HG03097 (cell line): ENCODE measurements around the gene PPP1R7.
"Not testable (repeated sequence)": the region's sequence is repeated elsewhere in the genome, so short reads cannot be mapped to it uniquely, and the experiment has no call there.

ENCODE experiments used
- ATAC-seq: cut with Tn5 transposase; IDR thresholded peaks from one replicate; pipeline ENCODE4 v1.9.1; 2021; ENCODE audit not compliant: unreplicated experiment, low FRiP score

Gene PPP1R7

DNA sequence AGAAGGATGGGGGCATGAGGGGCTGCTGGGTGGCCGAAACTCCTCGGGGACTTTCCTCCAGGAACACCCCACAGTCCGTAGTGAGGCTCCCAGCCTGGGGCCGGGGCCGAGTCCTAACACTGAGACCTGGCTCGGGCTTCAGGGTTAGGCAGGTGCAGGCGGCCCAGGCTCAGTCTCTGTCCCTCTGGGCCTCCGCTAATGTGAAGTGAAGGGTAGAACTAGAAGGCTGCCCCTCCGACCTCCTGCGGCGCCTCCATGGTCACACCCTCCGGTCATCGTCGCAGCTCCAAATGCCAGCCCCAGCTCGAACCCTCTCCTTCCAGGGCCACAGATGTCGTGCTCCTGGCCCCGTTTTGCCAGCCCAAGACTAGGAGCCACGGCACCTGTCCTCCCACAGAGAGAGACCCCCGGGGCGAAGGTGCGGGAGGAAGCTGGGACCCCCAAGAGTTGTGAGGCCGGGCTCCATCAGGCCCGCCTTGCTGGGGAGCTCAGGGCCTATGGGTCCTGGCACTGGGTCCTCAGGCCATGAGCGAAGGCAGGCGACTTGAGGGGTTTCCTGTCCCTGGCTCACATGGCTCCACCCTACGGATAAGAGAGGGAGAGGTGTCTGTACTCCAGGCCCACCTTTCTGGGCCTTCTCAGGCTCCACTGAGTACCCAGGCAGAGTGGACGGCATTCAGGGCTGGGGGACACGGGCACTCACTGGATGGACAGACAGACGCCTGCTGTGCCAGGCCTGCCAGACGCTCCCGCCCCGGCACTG is 39.0 kb downstream of the PPP1R7 start:
- ATAC-seq: no peak

DNA sequence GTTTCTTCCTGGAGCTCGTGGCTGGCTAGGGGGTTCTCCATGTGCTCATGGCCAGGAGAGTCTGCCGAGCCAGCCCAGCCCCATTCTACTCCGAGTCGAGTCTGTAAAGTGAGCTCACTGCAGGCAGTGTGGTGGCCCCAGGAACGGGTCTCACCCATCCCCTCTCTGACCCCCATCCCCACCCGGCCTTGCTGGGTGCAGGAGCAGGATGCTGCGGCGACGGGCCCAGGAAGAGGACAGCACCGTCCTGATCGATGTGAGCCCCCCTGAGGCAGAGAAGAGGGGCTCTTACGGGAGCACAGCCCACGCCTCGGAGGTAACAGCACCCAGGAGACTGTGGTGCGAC is 39.6 kb downstream of the PPP1R7 start:
- ATAC-seq: no peak

GRCh38 chr2:241190291-241190981 is 40.2 kb downstream of the PPP1R7 start:
- ATAC-seq: no peak

- ATAC-seq: no peak
Observed at GRCh38 chr2:241191081-241191480, 40.8 kb downstream of the PPP1R7 start.

DNA sequence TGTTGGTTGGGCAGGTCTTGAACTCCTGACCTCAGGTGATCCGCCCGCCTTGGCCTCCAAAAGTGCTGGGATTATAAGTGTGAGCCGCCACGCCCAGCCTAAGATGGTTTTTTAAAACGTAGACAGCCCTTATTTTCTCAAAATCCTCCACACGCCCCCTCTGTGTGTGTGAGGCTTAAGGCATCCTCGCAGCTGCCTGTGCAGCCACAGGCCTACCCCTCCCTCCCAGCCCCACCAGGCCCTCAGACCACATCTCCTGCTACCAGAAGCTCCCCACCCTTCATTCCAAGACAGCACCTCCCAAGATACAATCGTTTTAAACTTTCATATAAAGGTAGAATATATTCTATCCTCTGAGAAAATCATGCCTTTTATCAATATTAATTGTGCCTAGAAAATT is 43.0 kb downstream of the PPP1R7 start:
- ATAC-seq: no peak

GRCh38 chr2:241194811-241195210 is 44.5 kb downstream of the PPP1R7 start:
- ATAC-seq: no peak

- no peak for ATAC-seq
Observed at GRCh38 chr2:241195506-241196130, 45.4 kb downstream of the PPP1R7 start.

DNA sequence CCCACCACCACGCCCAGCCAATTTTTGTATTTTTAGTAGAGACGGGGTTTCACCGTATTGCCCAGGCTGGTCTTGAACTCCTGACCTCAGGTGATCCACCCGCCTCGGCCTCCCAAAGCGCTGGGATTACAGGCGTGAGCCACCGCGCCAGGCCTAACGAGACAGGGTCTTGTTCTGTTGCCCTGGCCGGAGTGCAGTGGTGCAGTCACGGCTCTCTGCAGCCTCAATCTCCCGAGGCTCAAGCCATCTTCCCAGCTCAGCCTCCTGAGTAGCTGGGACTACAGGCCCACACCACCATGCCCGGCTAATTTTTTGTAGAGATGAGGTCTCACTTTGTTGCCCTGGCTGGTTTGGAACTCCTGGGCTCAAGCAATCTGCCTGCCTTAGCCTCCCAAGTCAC is 47.0 kb downstream of the PPP1R7 start:
- not testable (repeated sequence) for ATAC-seq

DNA sequence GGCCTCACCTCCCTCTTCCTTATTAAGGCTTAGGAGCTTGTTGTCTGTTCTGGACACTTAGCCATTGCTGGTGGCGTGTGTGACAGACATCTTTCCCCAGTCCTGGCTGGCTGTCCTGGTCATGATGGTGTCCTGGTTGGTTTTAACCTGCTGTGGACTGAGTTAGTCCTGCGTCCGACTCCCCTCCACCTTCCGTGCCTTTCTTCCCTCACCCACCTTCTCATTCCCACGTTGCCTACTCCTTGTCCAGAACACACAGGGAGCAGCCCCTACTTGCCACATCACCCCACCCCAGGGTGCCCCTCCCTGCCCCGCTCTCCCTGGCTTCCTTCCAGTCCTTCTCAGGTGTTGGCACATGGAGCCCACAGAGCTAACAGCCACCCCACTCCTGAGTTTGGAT is 47.7 kb downstream of the PPP1R7 start:
- ATAC-seq: no peak

GRCh38 chr2:241198381-241199279 is 48.4 kb downstream of the PPP1R7 start:
- ATAC-seq: no peak

DNA sequence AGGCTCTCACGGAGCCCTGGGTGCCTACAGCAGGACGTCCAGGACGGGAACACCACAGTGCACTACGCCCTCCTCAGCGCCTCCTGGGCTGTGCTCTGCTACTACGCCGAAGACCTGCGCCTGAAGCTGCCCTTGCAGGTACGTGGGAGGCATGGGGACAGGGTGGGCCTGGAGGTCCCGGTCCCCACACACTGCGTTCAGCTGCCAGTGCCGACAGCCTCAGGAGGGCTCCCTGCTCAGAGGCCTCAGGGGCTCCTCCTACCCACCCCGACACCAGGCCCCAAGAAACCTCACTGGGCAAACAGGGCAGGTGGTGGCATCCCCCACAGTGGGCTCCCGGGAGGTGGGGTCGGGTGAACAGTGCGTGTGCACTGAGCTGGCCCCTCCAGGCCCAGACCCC is 49.0 kb downstream of the PPP1R7 start:
- ATAC-seq: no peak

- no peak for ATAC-seq
Observed at GRCh38 chr2:241199897-241200821, 49.9 kb downstream of the PPP1R7 start.

- ATAC-seq: no peak
Observed at GRCh38 chr2:241200822-241201395, 50.6 kb downstream of the PPP1R7 start.

DNA sequence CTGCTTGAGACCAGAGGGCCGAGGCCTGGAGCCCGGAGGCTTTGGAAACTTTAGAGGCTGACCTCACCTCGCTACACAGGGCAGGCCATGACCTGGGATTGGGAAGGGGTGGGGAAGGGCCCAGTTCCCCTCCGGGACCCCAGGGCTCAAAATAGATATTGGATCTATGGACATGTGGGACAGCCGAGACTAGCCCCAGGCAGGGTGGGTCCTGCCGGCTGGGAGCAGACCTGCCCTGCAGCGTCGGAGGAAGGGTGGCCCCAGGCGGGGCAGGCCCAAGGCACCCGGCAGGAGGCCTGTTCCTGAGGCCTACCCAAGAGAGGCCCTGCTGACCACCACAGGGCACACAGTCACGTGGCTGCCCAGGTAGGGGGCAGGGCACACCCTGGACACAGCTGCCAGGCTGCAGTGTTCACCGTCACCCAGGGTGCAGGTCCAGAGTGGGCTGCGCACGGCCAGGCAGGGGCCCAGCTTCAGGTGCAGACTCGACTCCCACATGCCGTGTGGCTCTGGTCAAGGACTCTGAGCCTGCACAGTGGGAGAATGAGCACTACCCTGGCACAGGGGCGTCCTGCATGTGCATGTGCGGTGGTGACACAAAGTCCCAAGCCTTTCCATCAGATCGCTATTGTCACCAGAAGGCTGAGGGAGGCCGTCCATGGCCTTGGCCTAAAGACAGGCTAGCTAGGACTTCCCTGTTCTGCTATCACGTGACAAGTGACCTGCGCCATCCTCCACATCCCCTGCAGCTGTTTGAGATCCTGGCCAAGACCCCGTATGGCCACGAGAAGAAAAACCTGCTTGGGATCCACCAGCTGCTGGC is 51.4 kb downstream of the PPP1R7 start:
- no peak for ATAC-seq

DNA sequence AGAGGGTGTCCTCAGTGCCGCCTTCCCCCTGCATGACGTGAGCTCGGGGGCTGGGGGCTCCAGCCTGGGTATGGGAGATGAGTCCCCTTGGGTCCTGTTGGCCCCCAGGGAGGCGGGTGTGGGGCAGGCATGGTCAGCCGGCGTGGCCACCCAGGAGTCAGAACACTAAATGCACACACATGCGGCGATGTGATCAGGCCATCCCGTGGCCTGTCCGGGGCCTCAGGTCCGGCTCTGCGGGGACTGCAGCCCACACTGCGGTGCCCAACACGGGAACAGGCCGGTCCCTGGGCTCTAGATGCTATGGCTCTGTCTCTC is 52.0 kb downstream of the PPP1R7 start:
- ATAC-seq: no peak

- ATAC-seq: no peak
Observed at GRCh38 chr2:241202681-241203080, 52.4 kb downstream of the PPP1R7 start.

- no peak for ATAC-seq
Observed at GRCh38 chr2:241203218-241204009, 53.1 kb downstream of the PPP1R7 start.

GRCh38 chr2:241204010-241204384 is 53.7 kb downstream of the PPP1R7 start:
- ATAC-seq: no peak
